NCI-H2107 (cell line): ENCODE measurements around the gene HINT2.

ENCODE experiments used
- DNase-seq: peaks from one replicate; lab custom pipeline; 2025; lab: John Stamatoyannopoulos, UW

The HINT2 gene

DNA sequence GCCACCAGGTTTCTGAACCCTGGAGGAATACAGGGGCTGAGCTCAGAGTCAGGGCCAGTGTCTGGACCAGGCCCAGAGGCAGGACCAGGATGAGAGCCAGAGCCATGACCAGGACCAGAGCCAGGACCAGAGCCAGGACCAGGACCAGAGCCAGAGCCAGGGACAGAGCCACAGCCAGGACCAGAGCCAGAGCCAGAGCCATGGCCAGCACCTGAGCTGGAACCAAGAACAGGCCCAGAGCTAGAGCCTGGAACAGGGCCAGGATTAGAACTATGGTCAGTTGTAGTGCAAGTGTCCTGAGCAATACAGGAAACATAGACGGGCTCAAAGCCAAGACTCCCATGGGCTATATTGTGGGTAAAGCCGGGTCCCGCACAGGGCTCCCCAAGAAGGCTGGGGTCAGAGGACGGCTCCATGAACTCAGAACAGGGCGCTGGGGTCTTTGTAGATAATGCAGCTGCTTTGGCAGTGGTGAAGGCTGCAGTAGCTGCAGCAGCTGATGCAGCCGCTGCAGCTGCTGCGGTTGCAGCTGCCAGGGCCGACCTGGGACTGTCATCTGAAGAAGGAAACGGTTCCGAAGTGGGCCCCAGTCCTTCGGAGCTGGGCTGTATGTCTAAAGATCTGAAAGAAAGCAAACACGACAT is 3.3 kb downstream of the HINT2 start:
- DNase-seq = no peak

DNA sequence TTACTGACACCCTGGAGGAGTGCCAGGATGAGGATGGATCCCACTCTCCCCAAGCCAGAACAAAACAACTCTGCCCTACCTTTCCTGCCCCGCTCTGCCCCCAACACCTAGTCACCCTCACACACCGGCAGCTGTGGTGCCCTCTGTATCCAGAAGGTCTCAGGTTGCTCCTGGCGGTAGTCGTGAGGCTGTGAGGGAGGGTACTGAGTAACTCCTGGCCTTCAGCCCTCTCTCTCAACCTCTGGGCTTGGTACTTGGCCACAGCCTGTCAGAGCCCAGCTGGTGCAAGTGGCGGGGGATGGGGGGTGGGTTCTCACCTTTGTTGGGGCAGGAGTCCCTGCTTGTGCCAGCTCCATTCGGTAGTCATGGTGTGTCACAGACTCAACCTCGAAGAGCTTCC is 4.7 kb downstream of the HINT2 start:
- no peak for DNase-seq

DNA sequence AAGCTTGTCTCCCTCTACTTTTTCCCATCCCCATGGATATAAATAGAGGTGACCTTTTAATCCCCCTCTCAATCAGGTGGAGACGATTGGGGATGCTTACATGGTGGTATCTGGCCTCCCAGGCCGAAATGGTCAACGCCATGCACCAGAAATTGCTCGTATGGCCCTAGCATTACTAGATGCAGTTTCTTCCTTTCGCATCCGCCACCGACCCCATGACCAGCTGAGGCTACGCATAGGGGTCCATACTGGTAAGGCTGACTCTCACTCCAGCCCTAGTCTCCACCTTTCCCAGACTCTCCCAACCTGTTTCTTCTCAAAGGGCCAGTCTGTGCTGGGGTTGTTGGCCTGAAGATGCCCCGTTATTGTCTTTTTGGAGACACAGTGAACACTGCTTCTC is 6.4 kb downstream of the HINT2 start:
- no peak for DNase-seq

DNA sequence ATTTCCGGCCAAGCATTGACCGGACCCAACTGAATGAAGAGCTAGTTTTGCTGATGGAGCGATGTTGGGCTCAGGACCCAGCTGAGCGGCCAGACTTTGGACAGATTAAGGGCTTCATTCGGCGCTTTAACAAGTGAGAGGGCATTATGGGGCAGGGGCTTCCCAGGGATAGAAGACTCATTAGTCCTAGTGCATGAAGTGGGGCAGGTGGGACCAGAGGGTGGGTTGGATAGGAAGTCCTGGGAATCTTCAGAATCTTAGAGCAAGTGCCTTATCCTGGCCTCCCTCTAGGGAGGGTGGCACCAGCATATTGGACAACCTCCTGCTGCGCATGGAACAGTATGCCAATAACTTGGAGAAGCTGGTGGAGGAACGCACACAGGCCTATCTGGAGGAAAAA is 8.7 kb downstream of the HINT2 start:
- DNase-seq = no peak

DNA sequence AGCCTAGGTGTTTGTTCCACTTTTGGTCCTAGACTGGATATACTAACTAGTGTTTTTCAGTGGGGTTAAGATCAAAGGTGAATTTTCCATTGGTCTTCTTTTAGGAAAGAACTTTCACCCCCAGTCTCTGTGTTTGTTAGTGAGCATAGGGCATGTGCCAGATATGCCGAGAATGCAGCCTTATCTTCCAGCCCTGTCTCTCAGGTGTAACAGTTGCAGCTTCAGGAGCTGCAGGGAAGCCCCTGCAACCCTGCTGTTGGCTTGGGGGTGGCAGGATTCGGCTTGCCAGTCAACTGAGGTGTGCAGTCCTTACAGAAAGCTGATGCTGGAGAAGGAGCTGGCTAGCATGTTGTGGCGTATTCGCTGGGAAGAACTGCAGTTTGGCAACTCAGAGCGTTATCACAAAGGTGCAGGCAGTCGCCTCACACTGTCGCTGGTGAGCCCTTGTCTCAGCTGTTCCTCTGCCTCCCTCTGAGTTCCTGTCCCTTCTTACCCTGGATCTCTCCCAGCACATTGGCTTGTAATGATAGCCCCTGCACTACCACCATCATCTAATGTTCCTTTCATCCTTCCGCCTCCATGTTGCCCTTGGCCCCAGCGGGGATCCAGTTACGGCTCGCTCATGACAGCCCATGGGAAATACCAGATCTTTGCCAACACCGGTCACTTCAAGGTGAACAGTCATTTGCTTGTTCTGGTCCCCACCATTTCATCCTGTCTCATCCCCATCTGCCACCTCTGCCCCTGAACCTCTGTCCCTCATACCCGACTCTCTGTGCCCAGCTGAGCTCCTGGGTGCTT is 13.3 kb downstream of the HINT2 start:
- no peak for DNase-seq

DNA sequence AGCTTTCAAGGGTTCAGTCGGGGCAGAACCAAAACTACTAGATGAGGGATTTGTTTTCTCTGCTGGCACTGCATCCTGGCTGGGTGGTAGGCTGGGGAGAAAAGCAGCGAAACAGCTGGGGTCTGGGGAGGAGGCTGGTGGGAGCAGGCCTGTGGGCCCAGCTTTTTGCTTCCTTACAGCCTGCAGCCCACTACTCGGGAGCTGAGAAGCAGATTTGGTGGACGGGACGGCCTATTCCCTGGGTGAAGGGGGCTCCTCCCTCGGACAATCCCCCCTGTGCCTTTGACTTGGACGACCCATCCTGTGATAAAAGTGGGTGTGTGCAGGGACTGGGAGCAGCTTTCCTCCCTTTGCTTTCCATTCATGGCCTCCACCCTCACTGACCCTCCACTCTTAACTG is 14.3 kb downstream of the HINT2 start:
- no peak for DNase-seq

DNA sequence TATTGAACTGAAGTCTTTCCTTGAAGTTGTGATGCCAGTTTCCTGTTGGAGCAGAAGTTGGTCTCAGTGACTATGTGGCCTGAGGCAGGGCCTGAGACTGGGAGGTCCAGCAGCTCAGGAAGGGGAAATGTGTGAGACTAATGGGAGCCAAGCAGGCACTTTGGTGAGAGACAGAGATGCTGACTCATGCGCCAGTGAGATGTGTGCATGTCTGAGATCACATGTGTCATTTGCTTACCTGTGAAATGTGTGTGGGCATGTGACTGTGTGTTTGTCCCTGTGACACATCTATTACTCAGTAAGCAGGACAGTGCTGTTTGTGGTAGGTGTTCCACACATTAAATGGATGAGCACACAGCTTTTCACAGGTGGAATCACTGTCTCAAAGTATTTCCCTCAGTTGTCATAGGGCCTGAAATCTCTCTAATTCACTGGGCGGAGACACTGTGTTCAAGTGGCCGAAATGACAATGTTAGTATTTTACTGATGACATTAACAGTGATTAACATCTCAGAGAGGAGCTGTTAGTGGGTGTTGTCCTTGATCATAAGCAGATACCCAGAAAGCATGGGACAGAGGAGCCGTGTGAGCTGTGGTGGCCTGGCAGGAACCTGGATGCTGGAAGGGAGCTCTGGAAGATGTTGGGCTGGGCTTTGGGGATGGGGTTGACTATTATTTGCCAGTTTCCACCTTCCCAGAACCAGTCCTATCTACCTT is 16.0 kb downstream of the HINT2 start:
- DNase-seq = no peak

DNA sequence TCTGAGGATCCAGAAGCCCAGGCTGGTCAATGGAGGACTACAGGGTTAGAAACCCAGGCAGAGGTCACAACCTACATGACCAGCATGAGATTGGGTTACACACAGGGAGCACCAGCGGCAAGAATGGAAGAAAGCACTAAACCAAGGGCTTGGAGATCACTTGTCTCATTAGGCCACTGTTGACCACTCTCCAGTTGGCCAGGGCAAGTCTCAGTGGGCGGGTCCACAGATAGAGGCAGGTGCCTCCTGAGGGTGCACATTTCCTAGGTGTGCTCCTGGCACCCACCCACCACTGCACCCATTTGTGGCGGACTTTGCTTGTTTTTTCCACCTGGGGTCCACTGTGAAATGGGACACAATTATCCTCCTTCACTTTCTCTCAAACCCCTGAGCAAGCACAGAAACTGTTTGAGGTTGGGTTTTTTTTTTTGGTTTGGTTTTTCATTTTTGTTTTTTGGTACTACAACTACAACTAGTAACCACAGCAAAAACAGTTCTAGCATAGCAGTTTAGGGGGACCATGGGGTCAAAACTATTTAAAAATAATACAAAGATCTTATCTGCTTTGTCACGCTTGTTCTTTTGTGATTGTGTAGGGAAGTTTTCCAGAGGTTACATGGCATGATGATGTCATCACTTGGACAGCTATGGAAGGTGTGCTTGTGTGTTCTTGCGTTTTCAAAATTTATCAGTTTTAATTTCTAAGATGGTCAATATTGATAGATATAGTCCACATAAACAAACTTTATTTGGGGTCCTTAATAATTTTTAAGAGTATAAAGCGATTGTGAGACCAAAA is 17.3 kb downstream of the HINT2 start:
- no peak for DNase-seq

DNA sequence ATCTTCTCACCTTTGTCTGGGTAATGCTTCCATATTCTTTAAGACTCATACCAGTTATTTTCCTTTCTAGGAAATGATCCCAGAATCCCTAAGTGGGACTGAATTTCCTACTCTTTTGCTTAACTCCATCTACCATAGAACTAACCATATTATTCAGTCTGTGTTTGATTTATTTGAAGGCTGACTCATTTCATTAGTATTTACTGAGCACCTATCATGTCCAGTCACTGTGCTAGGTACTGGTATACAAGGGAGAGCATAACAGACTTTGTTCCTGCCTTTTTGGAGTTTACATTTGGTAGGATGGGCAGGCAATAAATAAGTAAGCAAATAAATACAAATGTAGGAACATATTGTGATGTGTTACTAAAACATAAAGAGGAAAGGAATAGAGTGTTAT is 19.1 kb downstream of the HINT2 start:
- DNase-seq = no peak

DNA sequence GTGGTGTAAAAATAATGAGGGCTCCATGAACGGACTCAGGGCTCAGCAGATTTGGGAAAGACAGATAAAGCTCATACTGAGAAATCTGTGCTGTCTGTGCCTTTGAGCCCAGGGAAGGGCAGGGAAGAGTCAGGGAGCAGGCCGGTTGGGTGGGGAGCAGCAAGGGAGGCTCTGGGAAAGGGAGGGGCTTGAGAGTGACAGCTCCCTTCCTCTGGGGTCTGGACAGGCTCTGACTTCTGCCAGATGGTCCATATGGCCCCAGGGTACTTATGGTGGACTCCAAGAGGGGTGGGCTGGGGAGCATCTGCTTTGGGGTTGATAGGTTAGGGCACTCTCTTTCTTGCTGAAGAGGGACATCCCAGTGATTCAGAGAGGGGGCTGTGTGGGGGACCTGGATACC is 21.4 kb downstream of the HINT2 start:
- DNase-seq = no peak

DNA sequence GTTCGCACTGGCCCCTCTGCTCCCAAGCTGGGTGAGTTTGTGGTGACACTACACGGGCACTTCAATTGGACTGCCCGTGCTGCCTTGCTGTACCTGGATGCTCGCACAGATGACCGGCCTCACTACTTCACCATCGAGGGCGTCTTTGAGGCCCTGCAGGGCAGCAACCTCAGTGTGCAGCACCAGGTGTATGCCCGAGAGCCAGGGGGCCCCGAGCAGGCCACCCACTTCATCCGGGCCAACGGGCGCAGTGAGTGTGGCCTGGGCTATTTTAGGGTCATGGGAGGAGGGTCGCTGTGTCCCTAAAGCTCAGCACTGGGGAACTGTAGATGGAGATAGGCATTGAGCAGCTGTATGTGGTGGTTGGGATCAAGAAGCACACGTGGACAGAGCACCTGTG is 22.0 kb downstream of the HINT2 start:
- DNase-seq = no peak

DNA sequence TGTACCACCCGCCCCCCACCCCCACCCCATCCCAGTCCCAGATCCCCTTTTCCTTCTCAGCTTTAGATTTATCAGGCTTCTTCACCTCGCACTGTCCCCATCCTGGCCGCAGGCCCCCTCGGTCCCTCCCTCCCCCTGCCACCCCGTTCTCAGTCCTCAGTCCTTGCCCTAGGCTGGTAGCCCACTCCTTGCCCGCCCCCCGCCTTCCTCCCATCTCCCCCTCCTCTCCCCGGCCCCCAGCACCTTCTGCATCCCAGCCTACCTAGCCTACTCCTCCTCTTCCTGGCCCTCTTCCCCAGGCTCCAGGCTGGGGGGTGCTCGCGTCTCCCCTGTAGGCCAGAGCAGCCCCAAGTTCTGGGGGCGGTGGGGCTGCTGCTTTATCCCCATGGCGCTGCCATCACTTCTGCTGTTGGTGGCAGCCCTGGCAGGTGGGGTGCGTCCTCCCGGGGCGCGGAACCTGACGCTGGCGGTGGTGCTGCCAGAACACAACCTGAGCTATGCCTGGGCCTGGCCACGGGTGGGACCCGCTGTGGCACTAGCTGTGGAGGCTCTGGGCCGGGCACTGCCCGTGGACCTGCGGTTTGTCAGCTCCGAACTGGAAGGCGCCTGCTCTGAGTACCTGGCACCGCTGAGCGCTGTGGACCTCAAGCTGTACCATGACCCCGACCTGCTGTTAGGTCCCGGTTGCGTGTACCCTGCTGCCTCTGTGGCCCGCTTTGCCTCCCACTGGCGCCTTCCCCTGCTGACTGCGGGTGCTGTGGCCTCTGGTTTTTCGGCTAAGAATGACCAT is 22.6 kb downstream of the HINT2 start:
- DNase-seq = no peak

DNA sequence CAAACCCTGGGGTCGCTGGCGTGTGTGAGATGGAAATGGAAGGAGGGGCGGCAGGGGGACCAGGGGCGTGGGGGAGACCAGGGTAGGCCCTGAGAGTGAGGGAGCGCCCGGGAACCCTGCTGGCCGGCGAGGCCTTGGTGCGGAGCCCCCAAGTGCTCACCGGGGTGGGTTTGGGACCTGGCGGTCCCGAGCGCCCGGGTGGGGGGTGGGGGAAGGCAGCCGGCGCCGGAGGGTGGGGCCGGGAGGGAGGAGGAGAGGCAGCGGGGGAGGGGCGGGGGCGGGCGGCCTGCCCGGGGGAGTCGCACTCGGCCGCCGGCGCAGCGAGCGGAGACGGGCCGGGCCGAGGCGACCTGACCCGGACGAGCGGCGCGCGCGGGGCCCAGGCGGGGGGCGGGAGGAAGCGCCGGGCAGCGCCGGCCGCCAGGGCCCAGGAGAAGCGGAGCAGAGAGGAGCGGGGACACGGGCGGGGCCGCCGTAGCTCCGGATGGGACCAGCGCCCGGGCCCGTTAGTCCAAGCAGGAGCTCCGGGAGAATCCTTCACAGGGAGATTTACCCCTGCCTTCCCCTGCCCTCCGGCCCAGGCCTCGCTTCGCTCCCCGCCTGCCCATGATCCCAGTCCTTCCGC is 23.4 kb downstream of the HINT2 start, which contains the start of gene NPR2:
TSS of gene NPR2 (plus strand) at position 295 of the 625 bp plus-strand sequence. CDS start 818 bp downstream, outside the sequence.
- no peak for DNase-seq

DNA sequence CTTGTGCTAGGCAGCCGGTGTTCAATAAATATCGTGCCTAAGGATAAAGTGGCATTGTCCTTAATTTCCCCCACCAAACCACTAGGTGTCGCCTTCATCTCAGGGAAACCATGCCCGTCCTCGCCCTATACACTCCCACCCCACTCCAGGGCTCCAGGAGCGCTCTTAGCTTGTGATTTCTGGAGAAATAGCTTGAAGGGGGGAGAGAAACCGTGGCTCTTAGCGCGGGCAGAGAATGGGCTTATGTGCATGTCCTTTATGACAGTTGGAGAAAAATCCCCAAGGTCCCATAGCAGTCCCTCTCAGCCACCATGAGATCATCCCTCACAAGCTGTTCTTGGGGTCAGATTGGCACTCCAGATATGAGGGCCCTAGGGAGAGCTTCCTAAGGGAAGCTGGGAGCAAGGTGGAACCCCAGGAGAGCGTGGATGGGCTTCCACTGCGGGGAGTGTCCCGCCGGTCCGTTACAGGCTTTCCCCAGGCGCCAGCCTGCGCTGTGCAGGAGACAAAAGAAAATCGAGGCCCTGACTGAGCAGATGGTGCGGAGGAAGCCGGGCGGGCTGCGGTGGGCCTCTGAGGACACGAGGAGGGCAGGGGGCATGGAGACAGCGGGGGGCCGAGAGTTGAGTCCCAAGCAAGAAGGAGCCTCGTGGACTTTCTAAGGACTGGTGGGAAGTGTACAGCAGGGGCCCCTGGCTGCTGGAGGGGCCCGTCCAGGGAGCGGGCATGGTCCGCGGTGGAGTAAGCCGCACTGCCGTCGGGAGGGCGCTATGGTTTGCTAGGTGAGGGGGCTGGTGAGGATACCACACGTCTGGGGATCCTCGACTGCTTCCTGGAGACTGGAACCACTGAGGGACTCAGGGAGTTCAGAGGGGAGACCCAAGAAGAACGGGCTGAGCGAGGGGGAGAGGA is 24.2 kb downstream of the HINT2 start:
- DNase-seq = peak; percentile 53

DNA sequence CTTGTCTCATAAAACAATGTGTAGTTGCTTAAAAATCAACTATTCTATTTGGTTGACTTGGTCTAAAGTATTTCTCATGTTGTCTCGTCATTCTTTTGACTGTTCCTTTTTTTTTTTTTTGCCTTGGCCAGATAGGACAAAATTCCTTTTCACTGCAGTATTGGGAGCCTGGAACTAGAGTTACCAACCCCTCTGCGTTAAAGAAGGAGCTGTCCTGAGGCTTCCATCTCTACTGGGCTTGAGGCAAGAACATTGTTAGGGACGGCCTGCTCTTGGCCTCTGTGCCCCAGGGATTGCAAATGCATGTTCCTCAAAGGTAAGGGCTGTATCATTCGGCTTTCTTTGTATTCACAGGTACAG is 24.8 kb downstream of the HINT2 start:
- no peak for DNase-seq

DNA sequence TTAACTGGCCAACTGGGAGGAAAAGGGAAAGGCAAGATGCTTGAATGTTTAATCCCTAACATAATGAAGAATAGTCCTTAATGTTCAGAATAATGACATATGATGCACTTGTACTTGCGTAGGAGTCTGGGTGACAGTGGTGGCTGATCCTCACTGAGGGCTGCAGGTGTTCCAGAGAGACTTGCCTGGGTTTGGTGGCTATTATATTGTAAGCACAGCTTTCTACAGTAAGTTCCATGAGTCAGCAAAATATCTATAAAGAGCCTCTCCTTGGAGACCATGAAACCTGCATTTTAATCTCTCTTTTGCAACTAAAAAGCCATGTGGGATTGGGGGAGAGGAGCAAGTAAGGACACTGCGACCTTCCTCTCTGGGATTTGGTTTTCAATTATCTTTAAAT is 25.3 kb downstream of the HINT2 start:
- no peak for DNase-seq

DNA sequence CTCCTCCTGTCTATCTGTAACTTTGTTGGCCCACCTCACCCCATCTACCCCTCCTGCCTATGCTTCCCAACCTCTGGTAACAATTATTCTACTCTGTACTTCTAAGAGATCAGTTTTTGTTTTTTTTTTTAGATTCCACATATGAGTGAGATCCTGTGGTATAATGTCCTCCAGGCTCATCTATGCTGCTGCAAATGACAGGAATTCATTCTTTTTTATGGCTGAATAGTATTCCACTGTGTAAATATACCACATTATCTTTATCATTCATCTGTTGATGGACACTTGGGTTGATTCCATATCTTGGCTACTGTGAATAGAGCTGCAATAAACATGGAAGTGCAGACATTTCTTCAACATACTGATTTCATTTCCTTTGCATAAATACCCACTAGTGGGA is 31.4 kb downstream of the HINT2 start:
- DNase-seq = no peak

DNA sequence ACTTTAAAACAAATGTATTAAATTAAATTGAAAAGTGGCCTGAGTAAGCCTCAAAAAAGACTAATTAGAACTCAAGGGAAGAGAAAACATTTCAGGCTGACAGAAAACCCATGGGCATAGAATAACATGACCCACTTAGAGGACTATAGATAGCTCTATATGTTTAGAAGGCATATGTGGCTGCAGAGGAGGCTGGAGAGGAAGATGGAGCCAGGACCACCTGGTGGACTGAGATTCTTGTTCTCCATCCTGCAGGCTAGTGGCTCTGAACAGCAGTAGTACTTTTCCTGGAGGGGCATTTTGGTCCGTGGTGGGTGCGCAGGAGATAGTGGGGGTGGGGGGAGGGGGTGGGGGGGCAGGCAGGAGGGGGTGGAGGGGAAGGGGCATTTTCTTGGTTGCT is 33.8 kb downstream of the HINT2 start:
- no peak for DNase-seq

DNA sequence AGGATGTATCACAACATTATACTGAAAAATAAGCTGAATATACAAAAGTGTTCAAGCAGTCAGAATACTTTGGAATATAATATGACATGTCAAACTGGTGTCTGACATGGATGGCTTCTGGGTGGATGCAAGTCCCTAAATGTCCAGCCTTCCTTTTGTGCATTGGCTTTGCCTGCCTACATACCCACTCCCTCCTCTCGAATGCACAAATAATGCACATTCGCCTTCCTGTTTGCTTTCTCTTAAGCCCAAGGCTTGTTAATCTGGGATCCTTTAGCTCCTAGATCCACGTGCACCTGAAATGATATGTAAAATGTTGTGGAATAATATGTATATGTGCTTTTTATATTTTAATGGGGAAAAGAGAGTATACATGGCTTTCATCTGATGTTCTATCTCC is 36.3 kb downstream of the HINT2 start:
- no peak for DNase-seq

DNA sequence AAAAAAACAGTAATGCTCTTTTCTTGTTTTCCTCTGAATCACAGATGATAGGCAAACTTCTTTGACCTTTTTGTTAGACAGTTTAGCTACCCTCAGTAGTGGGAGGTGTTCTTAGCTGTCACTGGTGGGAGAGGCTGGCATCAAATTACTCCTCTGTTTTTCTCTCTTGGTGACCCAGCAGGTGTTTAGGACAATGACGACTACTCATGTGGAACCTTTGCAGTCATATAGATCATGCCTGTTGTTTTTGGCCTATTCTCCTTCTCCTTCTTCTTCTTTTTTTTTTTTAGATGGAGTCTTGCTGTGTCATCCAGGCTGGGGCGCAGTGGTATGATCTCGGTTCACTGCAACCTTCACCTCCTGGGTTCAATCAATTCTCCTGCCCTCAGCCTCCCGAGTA is 38.8 kb downstream of the HINT2 start:
- peak; percentile 83 for DNase-seq
